ENCODE measurements around the gene PPP4C.

PPP4C gene

DNA sequence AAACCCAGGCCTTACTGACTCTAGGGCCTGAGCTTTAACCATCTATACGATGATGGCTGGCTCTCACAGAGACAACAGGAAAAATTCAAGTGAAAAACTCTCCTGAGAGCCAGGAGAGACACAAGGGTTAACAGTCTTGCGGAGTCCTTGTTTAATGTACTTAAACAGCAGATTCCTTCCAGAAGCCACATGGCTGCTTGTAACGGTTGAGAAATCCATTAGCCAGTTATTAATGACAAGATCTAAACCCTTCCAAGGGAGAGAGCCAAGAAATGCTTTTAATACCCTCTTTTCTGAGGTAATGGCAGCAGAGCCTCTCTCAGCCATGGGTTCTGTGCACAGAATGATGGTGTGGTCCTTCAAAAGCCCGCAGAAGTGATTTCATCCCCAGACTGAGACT lies 15.4 kb upstream of the PPP4C start:
- DNase-seq, result no peak

DNA sequence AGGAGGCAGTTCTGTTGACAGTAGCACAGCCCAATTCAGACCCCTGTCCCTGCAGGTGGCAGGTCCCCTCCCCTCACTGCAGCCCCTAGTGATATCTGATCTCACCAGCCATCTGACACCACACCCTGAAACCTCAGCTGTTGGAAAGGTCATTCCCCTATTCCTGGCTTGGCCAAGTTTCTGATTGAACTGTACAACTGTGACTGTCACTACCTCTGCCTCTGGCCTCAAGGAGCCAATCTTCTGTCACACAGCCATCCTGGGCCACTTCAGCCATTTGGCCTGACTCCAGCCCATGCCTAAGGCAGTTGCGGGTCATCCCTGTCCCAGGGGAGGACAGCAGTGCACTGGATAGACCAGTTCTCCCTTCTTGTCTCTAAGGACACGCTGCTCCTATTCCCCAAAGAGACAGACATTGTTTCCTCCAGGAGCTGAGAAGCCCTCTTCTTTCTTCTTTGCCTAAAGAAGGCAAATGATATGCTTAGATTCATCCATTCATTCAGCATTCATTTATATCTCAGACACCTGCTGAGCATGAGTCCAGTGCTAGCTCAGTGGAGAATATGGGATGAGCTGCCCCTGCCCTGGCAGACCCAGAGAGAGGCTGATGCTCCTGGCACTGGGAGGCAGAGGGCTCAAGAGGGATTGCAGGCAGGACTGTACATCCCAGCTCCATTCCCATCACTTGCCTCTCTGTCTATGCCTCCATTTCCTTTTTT lies 14.8 kb upstream of the PPP4C start:
- no peak for DNase-seq

DNA sequence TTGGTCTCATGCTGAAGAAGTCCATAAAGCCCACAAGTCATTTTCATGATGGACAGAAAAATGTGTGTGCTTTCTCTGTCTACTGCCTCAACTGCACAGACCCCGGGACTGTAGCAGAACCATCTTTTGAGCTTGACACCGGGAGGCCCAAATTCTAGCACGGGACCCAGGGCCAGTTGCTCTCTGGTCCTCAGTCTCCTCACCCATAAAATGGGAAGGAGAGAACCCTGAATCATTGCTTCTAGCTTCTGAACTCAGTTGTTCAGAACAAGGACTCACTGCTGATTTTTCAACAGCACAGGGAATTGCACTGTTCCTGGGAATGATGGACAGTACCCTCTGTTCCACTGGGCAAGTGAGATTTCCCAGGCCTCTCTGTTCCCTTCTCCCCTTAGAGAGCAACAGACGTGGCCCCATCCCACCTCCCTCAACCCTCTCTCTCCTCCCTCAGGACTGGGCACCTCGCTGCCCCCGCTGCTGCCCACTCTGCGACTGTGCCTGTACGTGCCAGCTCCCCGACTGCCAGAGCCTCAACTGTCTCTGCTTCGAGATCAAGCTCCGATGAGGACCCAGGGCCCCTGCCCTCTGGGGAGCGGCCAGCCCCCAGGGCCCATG lies 12.4 kb upstream of the PPP4C start:
- no peak for DNase-seq

DNA sequence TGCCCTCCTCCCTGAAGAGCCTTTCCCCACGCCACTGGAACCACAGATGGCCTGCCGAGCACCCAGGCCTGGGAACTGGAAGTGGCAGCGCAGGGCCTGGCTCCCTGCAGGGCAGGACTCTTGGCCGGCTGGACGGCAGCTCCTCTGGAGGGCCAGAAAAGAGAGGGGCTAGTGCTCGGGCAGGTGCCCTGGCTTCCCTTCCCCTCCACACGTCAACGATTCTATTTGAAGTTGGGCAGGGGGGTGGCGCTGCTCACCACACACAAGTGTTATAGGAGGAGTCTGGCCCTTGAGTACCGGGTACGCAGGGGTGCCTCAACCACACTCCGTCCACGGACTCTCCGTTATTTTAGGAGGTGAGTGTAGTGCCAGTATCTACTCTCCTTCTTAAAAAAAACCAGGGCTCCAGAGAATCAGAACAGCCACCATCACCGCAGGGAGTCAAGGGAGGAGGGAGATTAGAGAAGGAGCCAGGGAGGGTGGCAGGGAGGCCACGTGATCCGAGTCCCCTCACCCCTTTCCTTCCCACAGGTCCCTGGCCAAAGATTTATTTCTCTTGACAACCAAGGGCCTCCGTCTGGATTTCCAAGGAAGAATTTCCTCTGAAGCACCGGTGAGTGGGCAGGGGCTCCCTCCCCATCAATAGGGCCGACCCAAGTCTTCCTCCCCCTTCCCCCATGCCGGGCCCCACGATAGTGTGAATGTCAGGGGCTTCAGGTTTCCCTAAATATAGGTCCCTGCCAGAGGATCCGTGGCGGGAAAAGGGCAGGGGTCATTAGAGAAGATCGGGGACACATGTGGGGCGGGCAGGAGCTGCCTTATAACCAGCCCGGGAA lies 11.7 kb upstream of the PPP4C start:
- DNase-seq, result peak; percentile 73

DNA sequence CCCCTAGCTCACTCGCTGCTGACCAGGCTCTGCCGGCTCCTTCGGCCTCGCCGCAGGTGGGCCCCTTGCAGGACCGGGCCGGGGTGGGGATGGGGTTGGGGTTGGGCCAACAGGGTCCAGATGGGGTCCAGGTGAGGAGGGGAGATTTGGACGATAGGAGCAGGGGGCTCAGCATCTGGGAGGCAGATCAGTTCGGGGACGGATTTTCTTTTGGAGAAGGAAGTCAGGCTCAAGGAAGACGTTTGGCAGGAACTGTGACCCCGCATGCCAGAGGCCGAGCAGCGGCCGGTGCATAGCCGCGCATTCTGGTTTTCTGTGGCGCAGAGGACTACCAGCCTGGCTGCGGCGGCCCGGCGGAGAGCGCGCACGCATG lies 11.1 kb upstream of the PPP4C start:
- no peak for DNase-seq

DNA sequence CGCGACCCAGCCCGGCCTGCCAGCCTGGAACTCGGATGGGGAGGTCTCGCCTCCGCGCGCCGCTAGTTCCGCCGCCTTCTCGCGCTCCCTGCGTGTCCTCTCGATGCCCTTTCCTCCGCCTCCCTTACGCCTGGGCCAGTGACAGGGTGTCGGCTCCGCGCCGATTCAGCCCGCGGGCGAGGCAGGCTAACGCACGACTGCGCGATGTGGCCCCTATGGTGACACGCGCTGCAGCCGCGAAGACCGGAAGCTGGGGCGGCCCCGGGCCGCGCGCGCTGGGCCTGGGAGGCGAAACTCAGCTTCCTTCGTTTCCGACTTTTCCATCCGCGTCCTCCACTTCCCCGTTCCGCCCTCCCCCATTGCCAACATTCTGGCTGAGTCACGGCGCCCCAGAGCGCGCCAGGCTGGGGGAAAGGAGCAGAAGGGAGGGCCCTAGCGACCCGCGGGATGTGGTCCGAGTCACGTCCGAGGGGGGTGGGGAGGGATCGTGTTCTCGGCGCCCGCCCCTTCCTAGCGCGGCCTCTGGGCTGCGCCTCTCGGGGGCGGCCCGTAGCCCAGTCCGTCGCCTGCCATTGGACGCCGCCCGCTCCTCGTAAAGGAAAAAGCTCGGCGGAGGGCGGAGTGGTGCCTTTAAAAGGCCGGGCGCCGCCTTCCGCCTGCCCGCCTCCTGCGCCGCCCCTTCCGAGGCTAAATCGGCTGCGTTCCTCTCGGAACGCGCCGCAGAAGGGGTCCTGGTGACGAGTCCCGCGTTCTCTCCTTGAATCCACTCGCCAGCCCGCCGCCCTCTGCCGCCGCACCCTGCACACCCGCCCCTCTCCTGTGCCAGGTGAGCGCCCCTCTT lies 10.5 kb upstream of the PPP4C start, which contains the start of gene ALDOA:
ALDOA (plus strand) TSS at position 659 of the 841 bp plus-strand sequence. CDS start 1,138 bp downstream, outside the sequence.
- peak; percentile 96 for DNase-seq

DNA sequence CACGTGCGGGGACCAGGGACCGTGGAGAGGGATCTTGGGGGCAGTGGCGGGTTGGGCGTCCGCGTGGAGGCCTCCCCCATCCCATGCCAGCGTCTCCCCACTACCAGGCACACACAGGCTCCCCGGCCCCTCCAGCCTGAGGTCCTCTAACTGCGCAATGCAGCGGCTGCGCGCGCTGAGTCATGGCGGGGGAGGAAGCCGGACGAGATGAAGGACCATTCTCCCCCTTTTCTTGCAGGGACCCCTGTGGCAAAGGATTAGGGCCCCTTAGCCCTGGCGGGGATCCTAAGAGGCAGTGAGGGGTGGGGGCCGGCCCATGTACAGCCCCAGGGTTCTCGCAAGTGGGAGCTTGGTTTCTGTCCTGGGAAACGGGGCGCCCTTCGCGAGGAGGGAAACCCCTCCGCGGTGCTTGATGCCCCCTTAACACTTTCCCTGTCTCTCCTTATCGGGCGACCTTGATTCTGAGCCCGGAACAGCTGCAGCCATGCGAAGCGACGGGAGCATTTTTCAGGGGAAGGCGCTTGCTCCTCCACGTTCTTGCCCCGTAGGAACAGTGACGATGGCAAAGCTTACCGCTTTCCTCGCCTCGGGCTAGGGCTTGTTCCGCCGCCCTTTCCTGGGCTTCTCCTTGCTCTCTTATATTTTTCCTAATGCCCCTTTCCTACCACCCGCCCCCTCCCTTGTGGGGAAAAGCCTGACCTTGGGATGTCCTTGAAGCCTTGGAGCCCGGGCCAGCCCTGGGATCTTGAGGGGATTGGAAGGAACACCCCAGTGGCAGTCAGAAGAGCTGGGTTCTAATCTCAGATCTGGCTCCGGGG lies 9.6 kb upstream of the PPP4C start:
- peak; percentile 53 for DNase-seq

DNA sequence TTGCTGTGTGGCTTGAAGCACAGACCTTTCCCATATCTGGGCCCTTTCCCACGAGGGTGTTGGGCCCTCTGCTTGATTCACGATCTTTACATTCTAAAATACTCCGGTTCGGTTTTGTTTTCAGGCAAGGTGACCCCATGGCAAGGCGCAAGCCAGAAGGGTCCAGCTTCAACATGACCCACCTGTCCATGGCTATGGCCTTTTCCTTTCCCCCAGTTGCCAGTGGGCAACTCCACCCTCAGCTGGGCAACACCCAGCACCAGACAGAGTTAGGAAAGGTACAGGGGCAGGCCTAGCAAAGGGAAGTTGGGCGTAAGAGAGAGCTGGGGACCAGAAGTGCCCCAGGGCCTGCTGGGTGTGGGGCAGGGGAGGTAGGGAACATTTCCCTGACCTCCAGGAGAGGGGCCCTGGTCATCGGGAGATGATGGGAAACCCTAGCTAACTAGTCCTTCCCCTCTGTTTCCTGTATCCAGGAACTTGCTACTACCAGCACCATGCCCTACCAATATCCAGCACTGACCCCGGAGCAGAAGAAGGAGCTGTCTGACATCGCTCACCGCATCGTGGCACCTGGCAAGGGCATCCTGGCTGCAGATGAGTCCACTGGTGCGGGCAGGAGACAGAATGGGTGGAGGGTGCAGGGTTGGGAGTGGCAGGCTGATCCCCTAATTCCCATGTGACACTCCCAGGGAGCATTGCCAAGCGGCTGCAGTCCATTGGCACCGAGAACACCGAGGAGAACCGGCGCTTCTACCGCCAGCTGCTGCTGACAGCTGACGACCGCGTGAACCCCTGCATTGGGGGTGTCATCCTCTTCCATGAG lies 8.8 kb upstream of the PPP4C start:
- DNase-seq, result no peak

DNA sequence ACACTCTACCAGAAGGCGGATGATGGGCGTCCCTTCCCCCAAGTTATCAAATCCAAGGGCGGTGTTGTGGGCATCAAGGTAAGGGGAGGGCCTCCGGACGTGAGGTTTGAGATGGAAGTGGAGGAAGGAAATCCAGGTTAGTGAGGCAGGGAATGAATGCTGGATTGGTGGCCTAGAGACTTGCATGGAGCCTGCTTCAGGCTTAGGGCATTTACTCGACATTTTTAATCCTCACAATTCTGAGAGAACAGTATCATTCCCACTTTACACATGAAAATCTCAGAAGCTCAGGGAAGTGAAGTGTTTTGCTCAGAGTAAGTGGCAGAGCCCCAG lies 8.2 kb upstream of the PPP4C start:
- DNase-seq, result no peak

DNA sequence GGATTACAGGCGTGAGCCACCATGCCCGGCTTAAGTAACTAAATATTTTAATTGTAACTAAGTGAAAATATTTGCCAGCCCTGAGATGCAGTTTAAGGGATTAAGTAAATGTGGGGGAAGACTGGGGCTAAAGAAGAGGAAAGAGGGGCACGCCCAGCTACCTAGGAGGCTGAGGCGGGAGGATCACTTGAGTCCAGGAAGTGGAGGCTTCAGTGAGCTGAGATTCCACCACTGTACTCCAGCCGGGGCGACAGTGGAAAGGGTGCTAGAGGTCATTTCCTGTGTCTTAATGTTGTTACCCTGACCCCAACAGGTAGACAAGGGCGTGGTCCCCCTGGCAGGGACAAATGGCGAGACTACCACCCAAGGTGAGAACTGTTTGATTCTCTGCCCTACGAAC lies 7.5 kb upstream of the PPP4C start:
- DNase-seq, result no peak

DNA sequence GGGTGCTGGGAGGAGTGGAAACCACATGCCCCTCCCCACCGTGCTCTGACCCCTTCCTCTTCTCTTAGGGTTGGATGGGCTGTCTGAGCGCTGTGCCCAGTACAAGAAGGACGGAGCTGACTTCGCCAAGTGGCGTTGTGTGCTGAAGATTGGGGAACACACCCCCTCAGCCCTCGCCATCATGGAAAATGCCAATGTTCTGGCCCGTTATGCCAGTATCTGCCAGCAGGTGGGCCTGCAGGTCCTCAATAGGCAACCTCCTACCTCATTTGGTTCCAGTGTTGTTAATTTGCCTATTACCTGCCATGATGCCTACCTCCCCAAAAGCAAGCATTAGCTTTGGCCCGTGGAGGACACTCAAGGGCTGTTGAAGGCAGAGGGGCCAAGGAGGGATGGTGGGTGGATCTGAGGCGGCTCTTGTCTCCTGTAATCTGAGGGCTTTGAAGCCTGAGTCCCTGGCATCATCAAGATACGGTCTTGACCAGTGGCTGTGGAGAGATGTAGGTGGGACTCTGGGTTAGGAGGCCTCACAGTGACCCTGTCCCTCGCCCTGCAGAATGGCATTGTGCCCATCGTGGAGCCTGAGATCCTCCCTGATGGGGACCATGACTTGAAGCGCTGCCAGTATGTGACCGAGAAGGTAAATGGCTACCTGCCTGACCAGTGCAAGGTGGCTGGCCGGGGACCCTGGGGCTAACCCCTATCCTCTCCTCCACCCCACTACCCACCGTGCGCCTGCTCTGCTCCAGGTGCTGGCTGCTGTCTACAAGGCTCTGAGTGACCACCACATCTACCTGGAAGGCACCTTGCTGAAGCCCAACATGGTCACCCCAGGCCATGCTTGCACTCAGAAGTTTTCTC lies 6.8 kb upstream of the PPP4C start:
- peak; percentile 61 for DNase-seq

DNA sequence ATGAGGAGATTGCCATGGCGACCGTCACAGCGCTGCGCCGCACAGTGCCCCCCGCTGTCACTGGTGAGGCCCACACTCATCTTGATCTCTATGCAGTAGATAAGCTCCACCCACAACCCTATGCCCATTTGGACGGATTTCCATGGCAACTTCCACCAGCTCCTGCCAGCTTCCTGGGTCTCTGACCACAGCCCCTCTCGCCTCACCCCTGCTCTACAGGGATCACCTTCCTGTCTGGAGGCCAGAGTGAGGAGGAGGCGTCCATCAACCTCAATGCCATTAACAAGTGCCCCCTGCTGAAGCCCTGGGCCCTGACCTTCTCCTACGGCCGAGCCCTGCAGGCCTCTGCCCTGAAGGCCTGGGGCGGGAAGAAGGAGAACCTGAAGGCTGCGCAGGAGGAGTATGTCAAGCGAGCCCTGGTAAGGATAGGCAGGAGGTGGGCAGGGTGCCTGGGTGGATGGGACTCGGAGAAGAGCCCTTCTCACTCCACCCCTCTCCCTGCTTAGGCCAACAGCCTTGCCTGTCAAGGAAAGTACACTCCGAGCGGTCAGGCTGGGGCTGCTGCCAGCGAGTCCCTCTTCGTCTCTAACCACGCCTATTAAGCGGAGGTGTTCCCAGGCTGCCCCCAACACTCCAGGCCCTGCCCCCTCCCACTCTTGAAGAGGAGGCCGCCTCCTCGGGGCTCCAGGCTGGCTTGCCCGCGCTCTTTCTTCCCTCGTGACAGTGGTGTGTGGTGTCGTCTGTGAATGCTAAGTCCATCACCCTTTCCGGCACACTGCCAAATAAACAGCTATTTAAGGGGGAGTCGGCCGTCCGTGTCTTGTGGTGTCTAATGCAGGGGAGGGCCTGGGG lies 6.0 kb upstream of the PPP4C start:
- no peak for DNase-seq

DNA sequence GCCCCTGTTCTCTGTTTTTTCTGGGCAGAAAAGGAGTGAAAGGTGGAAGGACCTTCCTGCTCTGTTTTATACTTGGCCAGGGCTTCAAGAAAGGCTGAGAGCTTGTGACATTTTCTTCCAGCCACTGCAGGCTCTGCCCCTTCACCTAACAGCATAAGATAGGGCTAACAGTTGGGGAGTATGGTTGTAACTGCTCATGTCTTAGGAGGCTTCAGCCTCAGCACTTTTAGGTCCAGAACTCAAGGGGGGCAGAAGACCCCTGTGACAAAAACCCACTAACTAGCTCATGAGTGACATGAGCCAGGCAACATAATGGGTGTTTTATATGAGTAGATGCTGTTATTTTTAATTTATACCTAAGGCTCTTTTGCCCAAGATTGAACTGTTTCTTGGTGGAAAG lies 5.3 kb upstream of the PPP4C start:
- DNase-seq, result no peak

DNA sequence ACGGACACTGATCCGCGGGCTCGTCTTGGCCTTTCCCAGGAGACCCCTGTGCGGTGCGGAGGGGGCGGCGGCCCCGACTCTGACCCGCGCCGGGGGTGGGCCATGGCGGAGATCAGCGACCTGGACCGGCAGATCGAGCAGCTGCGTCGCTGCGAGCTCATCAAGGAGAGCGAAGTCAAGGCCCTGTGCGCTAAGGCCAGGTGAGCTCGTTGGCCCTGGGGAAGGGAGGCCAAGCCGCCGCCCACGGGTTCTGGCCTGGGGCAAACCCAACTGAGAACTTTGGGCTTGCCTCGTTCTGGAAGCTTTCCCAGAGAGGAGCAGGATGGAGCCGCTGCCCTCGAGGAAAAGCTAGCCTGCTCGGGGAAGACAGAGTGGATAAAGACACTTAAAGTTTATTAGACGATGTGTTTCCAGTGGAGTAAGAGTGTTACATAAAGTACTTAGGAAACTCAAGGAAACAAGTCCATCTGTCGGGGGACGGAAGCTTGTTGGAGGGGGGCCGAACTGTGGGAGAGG lies 540 bp downstream of the PPP4C start:
- DNase-seq, result peak; percentile 22

DNA sequence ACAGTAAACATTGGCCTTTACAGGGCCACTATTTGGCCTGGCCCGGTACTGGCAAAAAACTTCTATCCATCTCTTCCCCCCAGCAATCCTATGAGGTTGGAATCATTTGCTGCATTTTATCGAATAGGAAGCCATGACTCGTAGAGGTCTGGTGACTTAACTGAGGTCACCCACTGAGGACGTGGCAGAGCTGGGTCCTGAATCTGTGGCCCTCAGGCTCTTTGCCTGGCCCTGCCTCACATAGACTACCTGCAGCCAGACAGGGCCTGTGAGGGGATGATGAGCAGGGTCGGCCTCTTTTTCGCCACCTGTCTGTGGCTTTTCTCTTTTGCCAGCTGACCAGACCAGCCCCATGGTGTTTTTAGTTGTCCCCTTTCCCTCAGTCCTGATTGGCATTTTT lies 1.9 kb downstream of the PPP4C start:
- DNase-seq, result no peak

DNA sequence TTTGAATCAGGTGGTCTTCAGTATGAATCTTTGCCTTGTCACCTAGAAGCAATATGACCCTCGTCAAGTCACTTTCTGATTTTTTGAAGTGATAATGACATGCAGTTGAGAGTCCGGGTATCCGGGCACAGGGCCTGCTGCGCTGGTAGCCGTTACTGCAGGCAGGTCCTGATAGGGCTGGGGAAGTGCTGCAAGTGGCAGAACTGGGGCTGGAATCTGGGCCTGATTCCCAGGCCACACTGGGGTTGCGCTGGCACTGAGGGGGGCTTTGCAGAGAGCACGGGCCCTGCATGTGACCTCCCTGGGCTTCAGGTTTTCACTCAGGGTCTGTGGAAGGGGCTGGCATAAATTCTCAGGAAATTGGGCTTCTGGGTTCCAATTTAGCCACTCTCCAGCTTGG lies 3.0 kb downstream of the PPP4C start:
- DNase-seq, result no peak

DNA sequence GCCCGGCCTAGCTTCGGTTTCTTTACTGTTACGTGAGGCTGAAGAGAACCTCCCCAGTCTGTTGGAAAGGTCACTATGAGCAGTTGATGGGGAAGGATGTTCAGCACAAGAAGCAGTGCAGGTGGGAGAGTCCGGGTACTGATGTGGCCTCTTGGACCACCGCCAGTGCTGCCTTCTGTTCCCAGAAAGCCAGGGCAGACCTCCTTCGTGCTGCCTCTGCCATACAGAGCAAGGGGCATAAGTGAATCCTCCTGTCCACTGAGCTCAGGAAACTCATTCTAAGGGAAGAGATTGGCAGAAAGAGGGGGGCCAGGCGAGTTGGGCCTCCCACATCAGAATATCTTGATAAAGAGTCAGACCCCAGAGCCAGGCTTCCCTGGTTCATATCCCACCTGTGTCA lies 3.7 kb downstream of the PPP4C start:
- no peak for DNase-seq

DNA sequence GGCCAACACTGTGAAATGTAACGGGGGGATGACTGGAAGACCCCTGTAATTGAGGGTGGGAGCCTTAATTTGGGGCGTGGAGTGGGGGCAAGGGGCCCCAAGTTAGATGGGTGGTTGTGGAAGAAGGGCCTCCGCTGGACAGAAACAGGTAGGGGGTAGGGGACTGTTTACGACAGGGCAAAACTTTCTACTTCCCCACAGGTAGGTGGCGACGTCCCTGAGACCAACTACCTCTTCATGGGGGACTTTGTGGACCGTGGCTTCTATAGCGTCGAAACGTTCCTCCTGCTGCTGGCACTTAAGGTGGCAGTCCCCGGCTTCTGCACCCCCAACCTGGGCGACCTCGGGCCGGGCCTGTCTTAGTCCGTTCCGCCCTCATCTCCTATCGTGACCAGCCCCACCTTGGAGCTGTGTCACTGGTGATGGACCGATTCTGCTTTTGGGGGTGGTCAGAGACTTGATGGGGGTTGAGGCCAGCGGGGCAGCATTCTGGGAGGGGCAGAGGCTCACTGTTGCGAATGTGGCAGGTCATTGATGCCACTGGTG lies 6.8 kb downstream of the PPP4C start:
- DNase-seq, result no peak
